Heart right ventricle (tissue), 16 donors: ENCODE measurements around the gene HLA-B. TPM values are rescaled to one million over a fixed set of nuclear protein-coding genes. Genes with fewer than 3 reads are reported as not detected.

ENCODE experiments used
- ATAC-seq, 8 donors: fragments of 200-7000 bp; cut with Tn5 transposase; one replicate each; pipeline ENCODE4 v1.9.1; 2020; ENCODE audit warnings: mild to moderate bottlenecking in 8 of 8, moderate library complexity in 8 of 8, moderate number of reproducible peaks in 1 of 8
- DNase-seq, 2 donors: peaks; one replicate each; pipeline ENCODE4 v3.0.0-alpha.2; 2020
- H3K27ac ChIP-seq, 10 donors: fragments of 200-600 bp; sonication (generic) in 2 of 10; one replicate each; pipeline versions ENCODE4 v1.5.0 to v1.8.0; 2020 to 2022; ENCODE audit warnings: mild to moderate bottlenecking in 3 of 10
- H3K27me3 ChIP-seq, 7 donors: fragments of 200-600 bp; one replicate each; pipeline ENCODE4 v1.8.0; 2021 to 2022; ENCODE audit warnings: mild to moderate bottlenecking in 2 of 7
- H3K36me3 ChIP-seq, 9 donors: fragments of 200-600 bp; sonication (generic) in 1 of 9; one replicate each; pipeline versions ENCODE4 v1.5.0 to v1.8.0; 2020 to 2022; ENCODE audit warnings: mild to moderate bottlenecking in 2 of 9
- H3K4me1 ChIP-seq, 9 donors: fragments of 200-600 bp; sonication (generic) in 1 of 9; one replicate each; pipeline versions ENCODE4 v1.5.0 to v1.8.0; 2020 to 2022; ENCODE audit warnings: mild to moderate bottlenecking in 4 of 9
- H3K4me3 ChIP-seq, 10 donors: fragments of 200-600 bp; sonication (generic) in 2 of 10; one replicate each; pipeline versions ENCODE4 v1.5.0 to v1.8.0; 2020 to 2022; ENCODE audit warnings: mild to moderate bottlenecking in 7 of 10, moderate library complexity in 2 of 10
- H3K9me3 ChIP-seq, 11 donors: fragments of 200-600 bp in 10 of 11; sonication (generic) in 2 of 11; one replicate each; pipeline versions ENCODE4 v1.5.0 to v1.8.0; 2013 to 2022; ENCODE audit warnings: mild to moderate bottlenecking in 2 of 11, control low read depth in 1 of 11, moderate library complexity in 1 of 11
- WGBS, 2 donors: extraction: QIAGEN DNeasy Blood & Tissue Kit; methylation state at CpG; one replicate each; pipeline ENCODE4 v1.1.7; 2013; ENCODE audit warnings: inconsistent platforms in 1 of 2; 5-methylcytosine and 5-hydroxymethylcytosine counted together
- intact Hi-C, 10 donors: fragments of 100-400 bp; cut with DNase I; formaldehyde crosslinking; loops; one replicate each; pipeline versions ENCODE4 v1.11.1 to v1.14.2; 2022
- polyA plus RNA-seq, 2 donors: library from polyadenylated mRNA; stranded (reverse); fragments of 200-250 nt; gene quantifications; one replicate each; pipeline ENCODE4 v1.2.3, GENCODE V29; 2013
- total RNA-seq, 10 donors: library from RNA; stranded (reverse); fragmentation: NEBNext Ultra II Directional in 3 of 10; extraction: Animal tissue kit (Norgen Biotek cat#: 25700) in 3 of 10; gene quantifications; one replicate each; pipeline versions ENCODE4 v1.2.1 to v1.2.4, GENCODE V29; 2021 to 2023
- TF ChIP-seq, protein P1 (sequence below), 9 donors: fragments of 200-600 bp; sonication (generic) in 2 of 9; IDR thresholded peaks; one replicate each; pipeline versions ENCODE4 v1.5.0 to v1.8.0; 2021 to 2022; ENCODE audit warnings: antibody characterized with exemption in 9 of 9, mild to moderate bottlenecking in 5 of 9, moderate library complexity in 1 of 9
- donor health status: Arrhythmogenic right ventricular cardiomyopathy.
- donor health status: ischemic (EF 13 %, LVEDD 7.1; RV severe dilation, severe dysfunction).
- donor health status: healthy with polysubstance abuse.
- donor health status: DM: no; HTN: yes; CAD: no.
- donor health status: DM: no; HTN: no; CAD: no.
- donor health status: ischemic (EF 25% LVEDD 6.9; RV normal size, moderate dysfunction).
- donor health status: ischemic (EF 25% LVEDD 5.7; RV mildly dilated, moderate dysfunction).
- donor health status: healthy.
- donor health status: DM: yes; HTN: yes; CAD: no.
- donor health status: Ischemic cardiomyopathy.
- donor health status: ischemic (EF 35%, LVEDD 5.7; RV mildly dilated, moderate dysfunction).
- donor health status: nonischemic (EF 11% LVEDD 7.7; RV severe dilation, severe dysfunction).
- donor health status: DM: yes; HTN: yes; CAD: no.
- donor health status: PGD.
- donor health status: ischemic (EF 29% LVEDD 5.4; RV normal size, mild dysfunction).
- donor health status: nonischemic (EF 23%, LVEDD 6.1; RV moderate dilation, normal function).

The HLA-B gene
- total and polyA plus RNA-seq, 12 donors = 252 to 2,676 (median 408) TPM

DNA sequence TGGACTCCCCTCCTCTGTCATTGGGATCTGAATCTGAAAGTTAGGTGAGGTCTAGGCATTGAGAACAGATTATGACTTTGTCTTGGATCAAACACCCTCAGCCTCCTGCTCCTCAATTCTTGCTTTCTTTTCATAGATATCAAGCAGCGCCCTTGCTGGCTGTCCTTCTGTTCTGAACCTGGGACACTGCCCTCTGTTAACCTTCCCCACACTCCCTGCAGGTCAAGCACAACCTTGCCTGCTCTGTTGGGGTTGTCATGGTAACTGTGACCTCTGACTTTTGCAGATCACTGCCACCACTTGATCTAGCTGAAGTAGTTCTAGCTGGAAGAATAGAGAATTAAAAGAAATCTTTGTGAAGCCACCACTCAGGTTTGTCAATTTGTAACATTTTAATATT lies 30.0 kb upstream of the HLA-B start:
- Histone ChIP-seq H3K9me3 (no peaks in the 10 kb centered on the region), H3K36me3 (no peaks in the 10 kb centered on the region), H3K27ac (no peak overlapping the region), H3K4me3 (no peak overlapping the region), H3K4me1 (no peaks in the 10 kb centered on the region), H3K27me3 (no peaks in the 10 kb centered on the region)
- 57 to 79% methylated on average over 1 of the region's 1 CpG for WGBS, 2 donors
- intact Hi-C loops = loop anchor here in 2 of 10 donors (2.0 kb wide), 1 partner anchor 98 kb away; no protein-coding TSS in a partner anchor
- TF ChIP-seq, protein P1, sequence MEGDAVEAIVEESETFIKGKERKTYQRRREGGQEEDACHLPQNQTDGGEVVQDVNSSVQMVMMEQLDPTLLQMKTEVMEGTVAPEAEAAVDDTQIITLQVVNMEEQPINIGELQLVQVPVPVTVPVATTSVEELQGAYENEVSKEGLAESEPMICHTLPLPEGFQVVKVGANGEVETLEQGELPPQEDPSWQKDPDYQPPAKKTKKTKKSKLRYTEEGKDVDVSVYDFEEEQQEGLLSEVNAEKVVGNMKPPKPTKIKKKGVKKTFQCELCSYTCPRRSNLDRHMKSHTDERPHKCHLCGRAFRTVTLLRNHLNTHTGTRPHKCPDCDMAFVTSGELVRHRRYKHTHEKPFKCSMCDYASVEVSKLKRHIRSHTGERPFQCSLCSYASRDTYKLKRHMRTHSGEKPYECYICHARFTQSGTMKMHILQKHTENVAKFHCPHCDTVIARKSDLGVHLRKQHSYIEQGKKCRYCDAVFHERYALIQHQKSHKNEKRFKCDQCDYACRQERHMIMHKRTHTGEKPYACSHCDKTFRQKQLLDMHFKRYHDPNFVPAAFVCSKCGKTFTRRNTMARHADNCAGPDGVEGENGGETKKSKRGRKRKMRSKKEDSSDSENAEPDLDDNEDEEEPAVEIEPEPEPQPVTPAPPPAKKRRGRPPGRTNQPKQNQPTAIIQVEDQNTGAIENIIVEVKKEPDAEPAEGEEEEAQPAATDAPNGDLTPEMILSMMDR (IDR thresholded peaks at IDR 0.05) = no peak
- DNase-seq = no peak
- peak in 2 of 8 donors; percentile 32 to 56 for ATAC-seq

DNA sequence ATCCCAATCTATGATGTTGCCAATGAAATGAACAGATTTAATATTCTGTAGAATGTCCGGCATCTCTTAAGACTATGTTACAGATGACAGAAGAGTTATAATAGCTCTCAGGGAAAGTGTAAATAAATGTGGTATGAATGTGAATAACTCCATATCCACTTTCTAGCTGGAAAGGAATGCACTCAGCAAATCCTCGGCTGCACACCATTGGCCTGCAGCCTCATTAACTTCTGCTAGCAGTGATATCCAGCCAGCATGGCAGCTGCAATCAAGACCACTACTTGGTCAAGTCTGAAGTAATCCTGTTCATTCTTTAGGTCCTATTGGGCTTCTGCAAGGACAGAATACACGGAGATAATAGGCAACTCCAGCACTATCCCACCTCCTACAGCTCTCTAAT lies 29.1 kb upstream of the HLA-B start:
- no peaks in the 10 kb centered on the region for H3K9me3 ChIP-seq
- H3K4me1 ChIP-seq = no peaks in the 10 kb centered on the region
- H3K27ac ChIP-seq = no peak overlapping the region
- WGBS, 2 donors = 68 to 78% methylated on average over 3 of the region's 3 CpGs
- H3K4me3 ChIP-seq = no peak overlapping the region
- TF ChIP-seq, protein P1 (IDR thresholded peaks at IDR 0.05) = no peak
- no peaks in the 10 kb centered on the region for H3K36me3 ChIP-seq
- no peaks in the 10 kb centered on the region for H3K27me3 ChIP-seq
- no peak for ATAC-seq
- no peak for DNase-seq
- intact Hi-C loops = loop anchor here in 2 of 10 donors (2.0 kb wide), 1 partner anchor 99 kb away; no protein-coding TSS in a partner anchor

DNA sequence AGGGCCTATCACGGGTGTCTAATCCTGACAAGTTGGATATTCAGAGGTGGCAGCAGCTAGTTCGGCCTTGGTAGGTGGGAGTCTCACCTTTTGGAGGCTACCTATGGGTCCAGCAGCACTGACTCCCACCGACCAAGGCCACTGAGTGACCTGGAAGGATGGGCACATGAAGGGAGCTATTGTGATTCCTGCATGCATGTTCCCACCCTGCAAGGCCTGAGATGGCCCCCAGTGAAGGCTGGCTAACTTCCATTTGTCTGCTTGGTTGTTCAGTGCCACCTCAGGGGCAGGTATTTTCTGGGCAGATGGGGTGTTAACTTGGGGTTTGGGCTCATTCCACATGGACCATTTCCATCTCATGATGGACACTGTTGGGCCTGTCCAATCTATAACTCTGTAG lies 28.1 kb upstream of the HLA-B start:
- WGBS, 2 donors = 67 to 73% methylated on average over 3 of the region's 3 CpGs
- no peak overlapping the region for H3K4me3 ChIP-seq
- H3K4me1 ChIP-seq = no peaks in the 10 kb centered on the region

DNA sequence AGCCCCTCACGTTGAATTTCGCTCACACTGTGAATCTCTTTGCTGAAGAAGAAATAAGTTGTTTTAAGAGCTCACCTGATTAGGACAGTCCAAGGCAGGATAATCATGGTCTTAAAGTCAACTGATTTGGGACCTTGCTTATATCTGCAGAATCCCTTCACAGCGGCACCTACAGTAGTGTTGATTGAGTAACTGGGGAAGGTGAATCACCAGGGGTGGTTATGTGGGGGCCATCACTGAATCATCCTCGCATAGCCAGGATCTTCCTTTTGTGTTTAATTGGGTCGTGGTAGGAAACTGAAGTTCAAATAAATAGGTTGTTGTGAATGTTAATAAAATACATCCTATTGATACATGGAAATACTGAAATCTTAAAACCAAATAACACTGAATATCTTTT lies 26.2 kb upstream of the HLA-B start:
- Histone ChIP-seq H3K27ac (no peak overlapping the region), H3K36me3 (no peaks in the 10 kb centered on the region), H3K4me3 (no peak overlapping the region), H3K27me3 (peaks cover 0 to 23% (median 6%) of the 10 kb centered on the region in 7 donors), H3K4me1 (no peaks in the 10 kb centered on the region), H3K9me3 (no peaks in the 10 kb centered on the region)
- TF ChIP-seq, protein P1 (IDR thresholded peaks at IDR 0.05) = no peak
- intact Hi-C loops = no loop called here
- no peak for ATAC-seq
- WGBS, 2 donors = 67 to 76% methylated on average over 5 of the region's 5 CpGs
- DNase-seq = no peak

More for the DNA sequence above, 28.1 kb upstream of the HLA-B start:
- no peak for DNase-seq
- no peak for ATAC-seq
- TF ChIP-seq, protein P1 (IDR thresholded peaks at IDR 0.05) = no peak
- Histone ChIP-seq H3K27me3 (peaks cover 0 to 4% (median 0%) of the 10 kb centered on the region in 7 donors), H3K36me3 (no peaks in the 10 kb centered on the region), H3K27ac (no peak overlapping the region), H3K9me3 (no peaks in the 10 kb centered on the region)
- intact Hi-C loops = no loop called here
